B cell (primary cell): ENCODE measurements around the gene VAMP1. TPM values are rescaled to one million over a fixed set of nuclear protein-coding genes. Genes with fewer than 3 reads are reported as not detected.

Experiments used
- ATAC-seq: fragments of 200-7000 bp; cut with Tn5 transposase; one replicate; pipeline ENCODE4 v1.10.0; 2021; ENCODE audit warnings: low read depth, mild to moderate bottlenecking, moderate number of reproducible peaks, moderate library complexity
- CTCF ChIA-PET: fragments of 350-600 bp; sonication (Branson Sonifier 250); formaldehyde crosslinking; loops from one replicate; lab custom pipeline; 2021; ENCODE audit warnings: antibody characterized with exemption, inconsistent platforms; lab: Charles Lee
- POLR2A ChIA-PET: fragments of 350-600 bp; sonication (Branson Sonifier 250); formaldehyde crosslinking; loops from one replicate; lab custom pipeline; 2021; ENCODE audit warnings: antibody characterized with exemption; lab: Charles Lee
- DNase-seq: peaks from one replicate; pipeline ENCODE4 v3.0.0; 2013
- H2AFZ ChIP-seq: 2 replicates; pipeline ENCODE4 v1.6.1; 2012; ENCODE audit warnings: mild to moderate bottlenecking, low read depth, low read length; ENCODE audit not compliant: insufficient read depth, poor library complexity, severe bottlenecking
- H3K27ac ChIP-seq, 2 donors: 1 replicate in 1 of 2; 2 replicates in 1 of 2; pipeline ENCODE4 v1.5.1; 2012 to 2013; ENCODE audit warnings: low read length in 2 of 2, mild to moderate bottlenecking in 2 of 2, moderate library complexity in 1 of 2
- H3K27me3 ChIP-seq, 4 experiments: fragments of 200-600 bp in 1 of 4; sonication (generic) in 1 of 4; replicated peaks in 1 of 4; 1 replicate in 2 of 4; 2 replicates in 2 of 4; pipeline versions ENCODE4 v1.6.1 to v1.7.0; 2013 to 2016; ENCODE audit warnings: low read length in 3 of 4, mild to moderate bottlenecking in 2 of 4, mixed read lengths in 1 of 4, moderate library complexity in 1 of 4; ENCODE audit not compliant: insufficient read depth in 4 of 4, control insufficient read depth in 3 of 4; ENCODE audit errors: control extremely low read depth in 1 of 4
- H3K36me3 ChIP-seq, 2 experiments: replicated peaks in 1 of 2; 1 replicate in 1 of 2; 2 replicates in 1 of 2; pipeline versions ENCODE4 v1.6.1 to v1.7.1; 2013; ENCODE audit warnings: low read length in 1 of 2; ENCODE audit not compliant: insufficient read depth in 2 of 2, control insufficient read depth in 1 of 2; ENCODE audit errors: control extremely low read depth in 1 of 2, extremely low read depth in 1 of 2
- H3K4me1 ChIP-seq, 2 donors: fragments of 200-600 bp in 1 of 2; sonication (generic) in 1 of 2; 1 replicate in 1 of 2; 2 replicates in 1 of 2; pipeline versions ENCODE4 v1.5.1 to v1.6.1; 2013 to 2017; ENCODE audit warnings: low read length in 2 of 2; ENCODE audit not compliant: control insufficient read depth in 2 of 2, insufficient read depth in 2 of 2
- H3K4me2 ChIP-seq: replicated peaks from 2 replicates; pipeline ENCODE3; 2012; ENCODE audit warnings: mild to moderate bottlenecking, low read depth, low read length; ENCODE audit not compliant: poor library complexity, severe bottlenecking
- H3K4me3 ChIP-seq, 5 experiments: fragments of 200-600 bp in 1 of 5; sonication (generic) in 1 of 5; 1 replicate in 3 of 5; 2 replicates in 2 of 5; pipeline versions ENCODE4 v1.5.1 to v1.7.0; 2011 to 2016; ENCODE audit warnings: low read length in 4 of 5, mild to moderate bottlenecking in 4 of 5, low read depth in 2 of 5, control low read depth in 1 of 5, moderate library complexity in 1 of 5; ENCODE audit not compliant: insufficient read depth in 1 of 5; ENCODE audit errors: control extremely low read depth in 1 of 5, extremely low read depth in 1 of 5
- H3K79me2 ChIP-seq: fragments of 200-600 bp; sonication (generic); one replicate; pipeline ENCODE4 v1.6.0; 2016; ENCODE audit warnings: low read length; ENCODE audit not compliant: control insufficient read depth, insufficient read depth
- H3K9ac ChIP-seq: fragments of 200-600 bp; sonication (generic); 2 replicates; pipeline ENCODE4 v1.6.1; 2017; ENCODE audit warnings: mild to moderate bottlenecking, low read length, moderate library complexity
- H3K9me3 ChIP-seq, 3 donors: one replicate each; pipeline versions ENCODE4 v1.6.1 to v1.7.1; 2013; ENCODE audit warnings: low read length in 2 of 3; ENCODE audit not compliant: control insufficient read depth in 2 of 3, insufficient read depth in 1 of 3; ENCODE audit errors: control extremely low read depth in 1 of 3
- H4K20me1 ChIP-seq: 2 replicates; pipeline ENCODE4 v1.6.0; 2012; ENCODE audit warnings: mild to moderate bottlenecking, low read length; ENCODE audit not compliant: insufficient read depth, control insufficient read depth, poor library complexity, severe bottlenecking
- H3K27ac Mint-ChIP-seq: one replicate; pipeline ENCODE4 v1.8.0; 2021; ENCODE audit warnings: mixed read lengths
- H3K27me3 Mint-ChIP-seq: one replicate; pipeline ENCODE4 v1.8.0; 2021; ENCODE audit warnings: mixed read lengths
- H3K4me1 Mint-ChIP-seq: one replicate; pipeline ENCODE4 v1.8.0; 2021; ENCODE audit warnings: mixed read lengths
- H3K4me3 Mint-ChIP-seq: one replicate; pipeline ENCODE4 v1.8.0; 2021; ENCODE audit warnings: mixed read lengths
- H3K9me3 Mint-ChIP-seq: one replicate; pipeline ENCODE4 v1.8.0; 2022; ENCODE audit warnings: mixed read lengths; ENCODE audit not compliant: insufficient read depth
- EZH2 ChIP-seq: IDR thresholded peaks from 2 replicates; pipeline ENCODE4 v1.6.1; 2012; ENCODE audit warnings: borderline replicate concordance, low read depth, mild to moderate bottlenecking, moderate library complexity, low read length; ENCODE audit not compliant: insufficient read depth, poor library complexity, severe bottlenecking
- WGBS: methylation state at CpG from one replicate; pipeline ENCODE4 v1.1.5; 2013; ENCODE audit warnings: missing lambda C conversion rate; ENCODE audit not compliant: insufficient coverage; 5-methylcytosine and 5-hydroxymethylcytosine counted together
- intact Hi-C: fragments of 100-400 bp; cut with micrococcal nuclease; formaldehyde crosslinking; loops from one replicate; pipeline ENCODE4 v1.10.0; 2022
- polyA plus RNA-seq: library from polyadenylated mRNA; depleted of rRNA; stranded (reverse); fragments of >200 nt; gene quantifications from 2 replicates; pipeline ENCODE4 v1.2.3, GENCODE V29; 2012
- total RNA-seq, 2 donors: library from RNA; stranded (reverse); fragments of 120-200 nt in 1 of 2; gene quantifications; 1 replicate in 1 of 2; 2 replicates in 1 of 2; pipeline versions ENCODE4 v1.2.3 to v1.2.4, GENCODE V29; 2013 to 2022
- TF ChIP-seq, protein P1 (sequence below): fragments of 200-600 bp; IDR thresholded peaks from one replicate; pipeline ENCODE4 v1.8.0; 2022; ENCODE audit warnings: antibody characterized with exemption, mild to moderate bottlenecking

The VAMP1 gene
- total and polyA plus RNA-seq, 2 donors (not counting 1 experiment from before 2014, with no cell fraction given): 62.4 to 98.9 TPM

DNA sequence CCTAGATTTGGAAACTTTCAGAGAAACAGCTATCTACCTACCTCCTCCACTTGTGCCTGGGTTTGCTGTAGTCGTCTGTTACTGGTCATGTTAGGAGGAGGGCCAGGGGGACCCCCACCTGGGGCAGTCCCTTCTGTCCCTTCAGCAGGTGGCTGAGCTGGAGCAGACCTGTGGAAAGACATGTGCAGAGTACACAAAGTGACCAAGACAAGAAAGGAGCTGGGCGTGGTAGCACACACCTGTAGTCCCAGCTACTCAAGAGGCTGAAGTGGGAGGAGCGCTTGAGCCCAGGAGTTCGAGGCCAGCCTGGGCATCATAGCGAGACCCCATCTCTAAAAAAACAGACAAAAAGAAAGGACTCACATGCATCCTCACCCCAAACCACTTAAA lies 4.3 kb downstream of the VAMP1 start:
- H3K36me3 ChIP-seq: peaks cover 4 to 44% of the 10 kb centered on the region in 2 experiments
- H3K9me3 ChIP-seq: no peaks in the 10 kb centered on the region
- peaks cover 57 to 84% of the 10 kb centered on the region in 2 donors for H3K4me1 ChIP-seq
- peaks cover 55% of the 10 kb centered on the region for H3K79me2 ChIP-seq
- DNase-seq (no peak), ATAC-seq (no peak)
- intact Hi-C loops: loop anchor here (10.0 kb wide), 1 partner anchor 131 kb away; no protein-coding TSS in a partner anchor
- 59% methylated on average over 2 of the region's 5 CpGs for WGBS
- peaks cover 85% of the 10 kb centered on the region for H3K4me1 Mint-ChIP-seq
- no peak overlapping the region for H3K9ac ChIP-seq
- H3K27me3 Mint-ChIP-seq: no peaks in the 10 kb centered on the region
- peak overlapping the region; percentile 68 for H3K27ac Mint-ChIP-seq
- no peak overlapping the region for H3K4me2 ChIP-seq
- ChIA-PET POLR2A (interaction anchor here (0.6 to 2.2 kb wide), 5 partner anchors 20 to 148 kb away, joined by 3 to 33 read pairs (median 4); partner anchors contain the start of gene MRPL51), CTCF (interaction anchor here (0.6 to 8.9 kb wide), 30 partner anchors 9 to 478 kb away, joined by 3 to 383 read pairs (median 6); partner anchors contain the start of genes CD27, GAPDH, IFFO1 and MRPL51)
- H3K9me3 Mint-ChIP-seq: no peaks in the 10 kb centered on the region
- no peak overlapping the region for H3K4me3 Mint-ChIP-seq
- peaks cover 19% of the 10 kb centered on the region for H4K20me1 ChIP-seq
- no peaks in the 10 kb centered on the region for H3K27me3 ChIP-seq
- TF ChIP-seq, protein P1, sequence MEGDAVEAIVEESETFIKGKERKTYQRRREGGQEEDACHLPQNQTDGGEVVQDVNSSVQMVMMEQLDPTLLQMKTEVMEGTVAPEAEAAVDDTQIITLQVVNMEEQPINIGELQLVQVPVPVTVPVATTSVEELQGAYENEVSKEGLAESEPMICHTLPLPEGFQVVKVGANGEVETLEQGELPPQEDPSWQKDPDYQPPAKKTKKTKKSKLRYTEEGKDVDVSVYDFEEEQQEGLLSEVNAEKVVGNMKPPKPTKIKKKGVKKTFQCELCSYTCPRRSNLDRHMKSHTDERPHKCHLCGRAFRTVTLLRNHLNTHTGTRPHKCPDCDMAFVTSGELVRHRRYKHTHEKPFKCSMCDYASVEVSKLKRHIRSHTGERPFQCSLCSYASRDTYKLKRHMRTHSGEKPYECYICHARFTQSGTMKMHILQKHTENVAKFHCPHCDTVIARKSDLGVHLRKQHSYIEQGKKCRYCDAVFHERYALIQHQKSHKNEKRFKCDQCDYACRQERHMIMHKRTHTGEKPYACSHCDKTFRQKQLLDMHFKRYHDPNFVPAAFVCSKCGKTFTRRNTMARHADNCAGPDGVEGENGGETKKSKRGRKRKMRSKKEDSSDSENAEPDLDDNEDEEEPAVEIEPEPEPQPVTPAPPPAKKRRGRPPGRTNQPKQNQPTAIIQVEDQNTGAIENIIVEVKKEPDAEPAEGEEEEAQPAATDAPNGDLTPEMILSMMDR: no peak
- no peak for TF ChIP-seq EZH2
- peak overlapping the region; percentile 7 to 13 for H3K27ac ChIP-seq
- no peak overlapping the region for H2AFZ ChIP-seq
- H3K4me3 ChIP-seq: no peak overlapping the region

DNA sequence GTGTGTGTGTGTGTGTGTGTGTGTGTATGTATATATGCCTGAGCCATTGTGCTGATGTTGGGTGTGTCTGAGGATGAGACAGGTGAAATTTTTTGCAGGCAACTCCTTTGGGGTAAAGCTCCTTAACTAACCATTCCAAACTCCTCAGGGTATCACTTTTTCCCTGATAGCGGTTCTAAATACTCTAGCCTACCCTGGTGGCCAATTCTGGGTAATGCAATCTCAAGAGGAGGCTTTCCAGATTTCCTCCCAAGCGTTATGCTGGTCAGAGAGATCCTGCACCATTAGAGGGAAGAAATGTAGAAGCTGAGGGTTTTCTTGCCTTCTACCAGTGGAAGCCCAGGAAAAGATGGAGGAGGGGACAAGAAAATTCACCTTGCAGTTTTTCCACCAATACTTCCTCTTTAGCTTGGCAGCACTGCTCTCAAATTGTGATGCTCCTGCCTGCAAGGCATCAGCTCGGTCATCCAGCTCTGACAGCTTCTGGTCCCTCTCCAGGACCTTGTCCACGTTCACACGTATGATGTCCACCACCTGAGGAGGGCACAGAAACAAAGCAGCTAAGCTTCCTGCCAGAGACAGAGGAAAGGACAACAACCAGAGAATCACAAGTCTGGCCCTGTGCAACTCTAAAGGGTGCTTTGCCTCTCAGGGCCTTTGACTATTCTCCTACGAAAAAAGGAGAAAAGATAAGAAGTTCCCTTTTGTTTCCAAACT lies 4.9 kb downstream of the VAMP1 start:
- Histone ChIP-seq H3K36me3 (peaks cover 4 to 49% of the 10 kb centered on the region in 2 experiments), H3K4me2 (no peak overlapping the region), H3K79me2 (peaks cover 55% of the 10 kb centered on the region), H2AFZ (no peak overlapping the region), H4K20me1 (peaks cover 19% of the 10 kb centered on the region), H3K9ac (no peak overlapping the region), H3K4me1 (peaks cover 61 to 87% of the 10 kb centered on the region in 2 donors), H3K9me3 (no peaks in the 10 kb centered on the region), H3K27me3 (no peaks in the 10 kb centered on the region), H3K27ac (peak overlapping the region; percentile 7 to 13), H3K4me3 (no peak overlapping the region)
- Mint-ChIP-seq H3K4me1 (peaks cover 87% of the 10 kb centered on the region), H3K27ac (peak overlapping the region; percentile 92), H3K4me3 (no peak overlapping the region), H3K9me3 (no peaks in the 10 kb centered on the region), H3K27me3 (no peaks in the 10 kb centered on the region)
- intact Hi-C loops: loop anchor here (1.0 to 10.0 kb wide), 3 partner anchors 42 to 131 kb away; no protein-coding TSS in a partner anchor
- ChIA-PET POLR2A (interaction anchor here (0.6 to 2.2 kb wide), 9 partner anchors 19 to 148 kb away, joined by 3 to 33 read pairs (median 3); partner anchors contain the start of genes GAPDH and MRPL51), CTCF (interaction anchor here (0.6 to 8.9 kb wide), 34 partner anchors 8 to 477 kb away, joined by 3 to 383 read pairs (median 6); partner anchors contain the start of genes CD27, GAPDH, IFFO1 and MRPL51)
- no peak for ATAC-seq
- DNase-seq: peak; percentile 75
- TF ChIP-seq, protein P1: peak; percentile 81
- TF ChIP-seq EZH2: no peak
- 73% methylated on average over 3 of the region's 6 CpGs for WGBS
